DND-41 (cell line): ENCODE results near the gene NDUFA8.

Experiments used
- ATAC-seq: fragments of 200-7000 bp; cut with Tn5 transposase; 3 replicates; pipeline ENCODE4 v1.9.1; 2021; ENCODE audit warnings: low read depth; ENCODE audit not compliant: insufficient read depth
- DNase-seq: peaks from one replicate; pipeline ENCODE4 v3.0.0-alpha.2; 2020
- H2AFZ ChIP-seq: 2 replicates; pipeline ENCODE4 v1.6.0; 2012; ENCODE audit warnings: low read depth, low read length
- H3K27ac ChIP-seq: 2 replicates; pipeline ENCODE4 v1.5.1; 2012; ENCODE audit warnings: low read length, inconsistent platforms
- H3K27me3 ChIP-seq: fragments of 200-600 bp; sonication (generic); 2 replicates; pipeline ENCODE4 v1.6.0; 2012; ENCODE audit warnings: low read length, mild to moderate bottlenecking, inconsistent platforms; ENCODE audit not compliant: insufficient read depth, poor library complexity
- H3K36me3 ChIP-seq: 2 replicates; pipeline ENCODE4 v1.5.1; 2012; ENCODE audit warnings: low read length, inconsistent platforms; ENCODE audit not compliant: insufficient read depth
- H3K4me1 ChIP-seq: 2 replicates; pipeline ENCODE4 v1.5.1; 2012; ENCODE audit warnings: mild to moderate bottlenecking, low read length; ENCODE audit not compliant: insufficient read depth
- H3K4me2 ChIP-seq: 2 replicates; pipeline ENCODE4 v1.6.0; 2012; ENCODE audit warnings: mild to moderate bottlenecking, moderate library complexity, low read length, inconsistent platforms; ENCODE audit not compliant: insufficient read depth
- H3K4me3 ChIP-seq, 2 experiments: fragments of 200-600 bp in 1 of 2; shearing (Covaris generic) in 1 of 2; 2 replicates each; pipeline ENCODE4 v1.5.1; 2012 to 2016; ENCODE audit warnings: inconsistent platforms in 2 of 2, low read length in 2 of 2, mild to moderate bottlenecking in 2 of 2, low read depth in 1 of 2, moderate library complexity in 1 of 2
- H3K79me2 ChIP-seq: 2 replicates; pipeline ENCODE4 v1.6.0; 2012; ENCODE audit warnings: low read length, inconsistent platforms; ENCODE audit not compliant: insufficient read depth
- H3K9ac ChIP-seq: 2 replicates; pipeline ENCODE4 v1.6.0; 2012; ENCODE audit warnings: low read depth, mild to moderate bottlenecking, inconsistent platforms, low read length, moderate library complexity
- H3K9me3 ChIP-seq: 2 replicates; pipeline ENCODE4 v1.5.1; 2012; ENCODE audit warnings: low read length, moderate library complexity, mild to moderate bottlenecking, inconsistent platforms; ENCODE audit not compliant: insufficient read depth, severe bottlenecking
- H4K20me1 ChIP-seq: 2 replicates; pipeline ENCODE4 v1.6.0; 2012; ENCODE audit warnings: low read length; ENCODE audit not compliant: insufficient read depth
- EZH2 ChIP-seq: IDR thresholded peaks from 3 replicates; pipeline ENCODE4 v1.6.1; 2012; ENCODE audit warnings: borderline replicate concordance, low read depth, mild to moderate bottlenecking, moderate library complexity, low read length, inconsistent platforms; ENCODE audit not compliant: severe bottlenecking
- TF ChIP-seq, protein P1 (sequence below): IDR thresholded peaks from 2 replicates; pipeline ENCODE4 v1.5.1; 2012; ENCODE audit warnings: borderline replicate concordance, low read length, moderate library complexity, mild to moderate bottlenecking; ENCODE audit not compliant: poor library complexity, severe bottlenecking; ENCODE audit errors: extremely low read depth

The NDUFA8 gene

DNA sequence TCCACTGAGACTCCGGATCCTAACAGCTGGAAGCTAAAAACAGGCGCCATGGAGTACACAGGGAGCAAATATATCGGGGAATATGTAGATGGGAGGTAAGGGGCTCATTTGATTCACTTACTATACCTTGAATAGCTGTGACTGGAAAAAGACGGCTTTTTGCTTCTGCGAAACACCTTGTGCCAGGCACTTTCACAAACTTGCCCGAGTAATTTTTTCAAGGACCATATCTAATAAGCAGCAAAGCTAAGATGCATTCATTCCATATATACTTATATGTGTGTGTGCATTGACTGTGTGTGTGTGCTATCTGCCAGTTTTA is 307 bp upstream of the NDUFA8 start:
- peaks cover 5% of the 10 kb centered on the region for H3K9me3 ChIP-seq
- TF ChIP-seq EZH2 = no peak
- TF ChIP-seq, protein P1, sequence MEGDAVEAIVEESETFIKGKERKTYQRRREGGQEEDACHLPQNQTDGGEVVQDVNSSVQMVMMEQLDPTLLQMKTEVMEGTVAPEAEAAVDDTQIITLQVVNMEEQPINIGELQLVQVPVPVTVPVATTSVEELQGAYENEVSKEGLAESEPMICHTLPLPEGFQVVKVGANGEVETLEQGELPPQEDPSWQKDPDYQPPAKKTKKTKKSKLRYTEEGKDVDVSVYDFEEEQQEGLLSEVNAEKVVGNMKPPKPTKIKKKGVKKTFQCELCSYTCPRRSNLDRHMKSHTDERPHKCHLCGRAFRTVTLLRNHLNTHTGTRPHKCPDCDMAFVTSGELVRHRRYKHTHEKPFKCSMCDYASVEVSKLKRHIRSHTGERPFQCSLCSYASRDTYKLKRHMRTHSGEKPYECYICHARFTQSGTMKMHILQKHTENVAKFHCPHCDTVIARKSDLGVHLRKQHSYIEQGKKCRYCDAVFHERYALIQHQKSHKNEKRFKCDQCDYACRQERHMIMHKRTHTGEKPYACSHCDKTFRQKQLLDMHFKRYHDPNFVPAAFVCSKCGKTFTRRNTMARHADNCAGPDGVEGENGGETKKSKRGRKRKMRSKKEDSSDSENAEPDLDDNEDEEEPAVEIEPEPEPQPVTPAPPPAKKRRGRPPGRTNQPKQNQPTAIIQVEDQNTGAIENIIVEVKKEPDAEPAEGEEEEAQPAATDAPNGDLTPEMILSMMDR = no peak
- peaks cover 34% of the 10 kb centered on the region for H3K79me2 ChIP-seq
- no peaks in the 10 kb centered on the region; the same call in 1 of the 2 replicates for H4K20me1 ChIP-seq
- peak overlapping the region; percentile 83; the same call in 1 of the 2 replicates for H3K9ac ChIP-seq
- peak overlapping the region; percentile 83 for H3K4me2 ChIP-seq
- no peaks in the 10 kb centered on the region for H3K27me3 ChIP-seq
- DNase-seq (no peak), ATAC-seq (no peak)
- peaks cover 26% of the 10 kb centered on the region for H3K4me1 ChIP-seq
- H3K36me3 ChIP-seq = no peaks in the 10 kb centered on the region
- H3K27ac ChIP-seq = no peak overlapping the region
- peak overlapping the region; percentile 88 for H2AFZ ChIP-seq
- H3K4me3 ChIP-seq = peak overlapping the region; percentile 51 to 79; a peak in 3 of 4 replicates

DNA sequence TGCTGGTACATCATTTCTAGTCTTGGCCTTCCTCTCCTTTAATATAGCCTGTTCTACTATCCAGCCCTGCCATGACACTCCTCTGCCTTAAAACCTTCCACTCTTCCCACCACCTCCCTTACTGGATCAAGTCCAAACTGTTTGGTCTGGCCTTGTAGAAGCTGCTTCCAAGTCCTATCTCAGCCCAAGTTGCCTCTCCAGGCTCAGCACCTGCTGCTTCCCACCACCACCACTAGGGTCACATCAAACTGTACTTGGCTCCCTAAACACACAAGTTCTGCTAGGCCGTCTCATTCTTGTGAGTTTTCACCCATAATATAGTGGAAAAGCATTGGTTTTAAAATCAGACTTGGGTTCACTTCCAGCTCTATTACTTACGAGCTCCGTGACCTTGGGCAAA is 1.4 kb downstream of the NDUFA8 start:
- Histone ChIP-seq H3K4me3 (peak overlapping the region in 1 of 2 experiments; percentile 25; a peak in 1 of 4 replicates), H4K20me1 (no peaks in the 10 kb centered on the region; the same call in 1 of the 2 replicates), H3K4me2 (peak overlapping the region; percentile 83; the same call in 1 of the 2 replicates), H3K9ac (no peak overlapping the region), H3K36me3 (no peaks in the 10 kb centered on the region), H3K9me3 (peaks cover 5% of the 10 kb centered on the region), H3K79me2 (peaks cover 39% of the 10 kb centered on the region), H3K27ac (no peak overlapping the region), H3K27me3 (no peaks in the 10 kb centered on the region), H2AFZ (no peak overlapping the region), H3K4me1 (peaks cover 26% of the 10 kb centered on the region)
- peak; percentile 44; the same call in 1 of the 3 replicates for ATAC-seq
- DNase-seq = peak; percentile 47
- TF ChIP-seq, protein P1 = peak; percentile 68
- no peak for TF ChIP-seq EZH2

DNA sequence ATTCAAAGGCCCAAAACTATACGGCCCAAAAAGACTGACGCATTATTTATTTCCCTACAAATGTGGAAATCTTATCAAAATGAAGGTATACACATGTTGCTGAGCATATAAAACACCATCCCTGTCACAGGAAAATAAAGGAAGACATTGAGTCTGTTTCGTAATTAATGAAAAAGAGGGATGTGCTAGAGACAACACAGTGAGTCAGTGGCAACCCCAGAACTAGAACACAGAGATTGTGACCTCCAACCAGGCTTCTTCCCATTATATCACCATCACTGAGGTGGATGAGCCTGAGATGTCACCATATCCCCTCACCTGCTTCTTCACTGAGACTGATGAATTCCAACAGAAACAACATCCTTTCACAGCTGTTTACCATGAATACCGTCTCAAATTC is 3.8 kb downstream of the NDUFA8 start:
- H3K27ac ChIP-seq = no peak overlapping the region
- no peak overlapping the region for H3K4me2 ChIP-seq
- peaks cover 26% of the 10 kb centered on the region for H3K4me1 ChIP-seq
- H3K27me3 ChIP-seq = no peaks in the 10 kb centered on the region
- no peak for TF ChIP-seq EZH2
- TF ChIP-seq, protein P1 = no peak
- H3K9ac ChIP-seq = no peak overlapping the region
- no peak overlapping the region for H2AFZ ChIP-seq
- H4K20me1 ChIP-seq = peaks cover 3% of the 10 kb centered on the region; the same call in 1 of the 2 replicates
- peaks cover 44% of the 10 kb centered on the region for H3K79me2 ChIP-seq
- H3K36me3 ChIP-seq = peaks cover 6% of the 10 kb centered on the region; the same call in 1 of the 2 replicates
- H3K4me3 ChIP-seq = no peak overlapping the region
- DNase-seq = no peak
- no peaks in the 10 kb centered on the region for H3K9me3 ChIP-seq
- ATAC-seq = no peak
